H9 (cell line): ENCODE data around the gene TDRKH. TPM values are rescaled to one million over a fixed set of nuclear protein-coding genes. Genes with fewer than 3 reads are reported as not detected.

Experiments
- DNase-seq: peaks from one replicate; pipeline ENCODE4 v3.0.0-alpha.2; 2017
- H2AFZ ChIP-seq: one replicate; pipeline ENCODE4 v1.6.1; 2013; ENCODE audit warnings: mild to moderate bottlenecking, low read length, control low read depth, moderate library complexity
- H2AK5ac ChIP-seq: 2 replicates; pipeline ENCODE4 v1.6.1; 2013; ENCODE audit warnings: low read length, control low read depth, mixed read lengths; ENCODE audit not compliant: insufficient read length
- H2BK120ac ChIP-seq: one replicate; pipeline ENCODE4 v1.6.1; 2013; ENCODE audit warnings: low read depth, mild to moderate bottlenecking, low read length, control low read depth, inconsistent platforms; ENCODE audit not compliant: poor library complexity, severe bottlenecking
- H2BK12ac ChIP-seq: 2 replicates; pipeline ENCODE4 v1.6.1; 2013; ENCODE audit warnings: low read length, control low read depth, mixed read lengths, low read depth; ENCODE audit not compliant: insufficient read length
- H2BK15ac ChIP-seq: 2 replicates; pipeline ENCODE4 v1.6.1; 2013; ENCODE audit warnings: low read depth, low read length, control low read depth
- H2BK20ac ChIP-seq: one replicate; pipeline ENCODE4 v1.6.1; 2013; ENCODE audit warnings: low read depth, mild to moderate bottlenecking, low read length, control low read depth, inconsistent platforms; ENCODE audit not compliant: poor library complexity, severe bottlenecking
- H2BK5ac ChIP-seq: 2 replicates; pipeline ENCODE4 v1.6.1; 2013; ENCODE audit warnings: low read length, control low read depth, mixed read lengths; ENCODE audit not compliant: insufficient read length
- H3K14ac ChIP-seq: 2 replicates; pipeline ENCODE4 v1.6.1; 2013; ENCODE audit warnings: low read length, control low read depth; ENCODE audit not compliant: insufficient read depth
- H3K18ac ChIP-seq: 2 replicates; pipeline ENCODE4 v1.6.1; 2013; ENCODE audit warnings: low read depth, mild to moderate bottlenecking, mixed read lengths, low read length, control low read depth; ENCODE audit not compliant: insufficient read length
- H3K23ac ChIP-seq: 2 replicates; pipeline ENCODE4 v1.6.1; 2013; ENCODE audit warnings: low read length, control low read depth, mixed read lengths, low read depth; ENCODE audit not compliant: insufficient read length
- H3K23me2 ChIP-seq: 2 replicates; pipeline ENCODE4 v1.6.1; 2013; ENCODE audit warnings: low read depth, mild to moderate bottlenecking, mixed read lengths, low read length, control low read depth; ENCODE audit not compliant: insufficient read length, poor library complexity, severe bottlenecking
- H3K27ac ChIP-seq: 2 replicates; pipeline ENCODE4 v1.5.1; 2013; ENCODE audit warnings: low read length, control low read depth, mixed read lengths, low read depth; ENCODE audit not compliant: insufficient read length
- H3K27me3 ChIP-seq: 2 replicates; pipeline ENCODE4 v1.6.1; 2013; ENCODE audit warnings: low read length, control low read depth, inconsistent platforms; ENCODE audit not compliant: insufficient read depth
- H3K4ac ChIP-seq: 2 replicates; pipeline ENCODE4 v1.6.1; 2013; ENCODE audit warnings: low read depth, mild to moderate bottlenecking, control low read depth, inconsistent platforms, low read length, moderate library complexity
- H3K4me1 ChIP-seq: 2 replicates; pipeline ENCODE4 v1.6.1; 2013; ENCODE audit warnings: low read length, control low read depth, inconsistent platforms; ENCODE audit not compliant: insufficient read depth
- H3K4me2 ChIP-seq: 2 replicates; pipeline ENCODE4 v1.6.1; 2013; ENCODE audit warnings: low read length, control low read depth, mixed read lengths; ENCODE audit not compliant: insufficient read length, insufficient read depth
- H3K56ac ChIP-seq: 2 replicates; pipeline ENCODE4 v1.6.1; 2013; ENCODE audit warnings: low read depth, mild to moderate bottlenecking, mixed read lengths, low read length, control low read depth; ENCODE audit not compliant: insufficient read length
- H3K79me1 ChIP-seq: 2 replicates; pipeline ENCODE4 v1.6.1; 2013; ENCODE audit warnings: low read depth, mild to moderate bottlenecking, moderate library complexity, low read length, control low read depth, inconsistent platforms; ENCODE audit not compliant: insufficient read depth, poor library complexity, severe bottlenecking
- H3K79me2 ChIP-seq: 2 replicates; pipeline ENCODE4 v1.6.1; 2013; ENCODE audit warnings: low read length, control low read depth, inconsistent platforms; ENCODE audit not compliant: insufficient read depth
- H3K9ac ChIP-seq: 2 replicates; pipeline ENCODE4 v1.6.1; 2013; ENCODE audit warnings: low read length, control low read depth, mixed read lengths; ENCODE audit not compliant: insufficient read length; ENCODE audit errors: extremely low read depth
- H3K9me3 ChIP-seq: one replicate; pipeline ENCODE4 v1.6.1; 2013; ENCODE audit warnings: low read depth, low read length, inconsistent platforms; ENCODE audit not compliant: control insufficient read depth
- H3T11ph ChIP-seq: one replicate; pipeline ENCODE4 v1.6.1; 2013; ENCODE audit warnings: mild to moderate bottlenecking, low read length, control low read depth, inconsistent platforms
- H4K20me1 ChIP-seq: one replicate; pipeline ENCODE4 v1.6.1; 2013; ENCODE audit not compliant: control insufficient read depth, insufficient read length, insufficient read depth
- H4K5ac ChIP-seq: 2 replicates; pipeline ENCODE4 v1.6.1; 2013; ENCODE audit warnings: low read depth, mild to moderate bottlenecking, mixed read lengths, low read length, control low read depth; ENCODE audit not compliant: insufficient read length
- H4K8ac ChIP-seq: replicated peaks from 2 replicates; pipeline ENCODE4 v1.6.1; 2013; ENCODE audit warnings: low read length, control low read depth, mixed read lengths, low read depth; ENCODE audit not compliant: insufficient read length
- H4K91ac ChIP-seq: 2 replicates; pipeline ENCODE4 v1.6.1; 2013; ENCODE audit warnings: low read depth, mild to moderate bottlenecking, moderate library complexity, mixed read lengths, low read length, control low read depth; ENCODE audit not compliant: insufficient read length
- H3K27ac Mint-ChIP-seq, 3 experiments: 2 replicates in 2 of 3; 3 replicates in 1 of 3; pipeline ENCODE4 v1.8.0; 2020 to 2021; ENCODE audit warnings: mixed read lengths in 3 of 3, mild to moderate bottlenecking in 1 of 3, moderate library complexity in 1 of 3
- H3K27me3 Mint-ChIP-seq: 2 replicates; pipeline ENCODE4 v1.8.0; 2021; ENCODE audit warnings: low read depth, mild to moderate bottlenecking, moderate library complexity, mixed read lengths
- H3K36me3 Mint-ChIP-seq, 3 experiments: 2 replicates in 2 of 3; 3 replicates in 1 of 3; pipeline ENCODE4 v1.8.0; 2020 to 2021; ENCODE audit warnings: low read depth in 3 of 3, mixed read lengths in 3 of 3; ENCODE audit not compliant: insufficient read depth in 1 of 3
- H3K4me1 Mint-ChIP-seq, 2 experiments: 2 replicates each; pipeline ENCODE4 v1.8.0; 2020; ENCODE audit warnings: mixed read lengths in 2 of 2
- H3K4me3 Mint-ChIP-seq, 2 experiments: 2 replicates in 1 of 2; 3 replicates in 1 of 2; pipeline ENCODE4 v1.8.0; 2020 to 2021; ENCODE audit warnings: mild to moderate bottlenecking in 2 of 2, mixed read lengths in 2 of 2, moderate library complexity in 1 of 2
- H3K9me3 Mint-ChIP-seq, 2 experiments: 2 replicates in 1 of 2; 3 replicates in 1 of 2; pipeline ENCODE4 v1.8.0; 2020; ENCODE audit warnings: mild to moderate bottlenecking in 2 of 2, mixed read lengths in 2 of 2, moderate library complexity in 1 of 2
- CTCF ChIP-seq: fragments of 200-600 bp; sonication (generic); conservative IDR thresholded peaks from 3 replicates; pipeline ENCODE4 v1.8.0; 2021; ENCODE audit warnings: antibody characterized with exemption, mild to moderate bottlenecking
- WGBS: extraction: QIAGEN DNeasy Blood & Tissue Kit; methylation state at CpG from one replicate; pipeline ENCODE4 v1.1.7; 2013; ENCODE audit warnings: missing lambda C conversion rate, low lambda C conversion rate, mixed read lengths; ENCODE audit not compliant: insufficient read length; ENCODE audit errors: extremely low coverage; 5-methylcytosine and 5-hydroxymethylcytosine counted together
- total RNA-seq: library from RNA; stranded (reverse); gene quantifications from 2 replicates; pipeline ENCODE4 v1.2.1, GENCODE V29; 2021

Gene TDRKH
- total RNA-seq, 1 experiment from 2014 or later: 24.0 TPM

DNA sequence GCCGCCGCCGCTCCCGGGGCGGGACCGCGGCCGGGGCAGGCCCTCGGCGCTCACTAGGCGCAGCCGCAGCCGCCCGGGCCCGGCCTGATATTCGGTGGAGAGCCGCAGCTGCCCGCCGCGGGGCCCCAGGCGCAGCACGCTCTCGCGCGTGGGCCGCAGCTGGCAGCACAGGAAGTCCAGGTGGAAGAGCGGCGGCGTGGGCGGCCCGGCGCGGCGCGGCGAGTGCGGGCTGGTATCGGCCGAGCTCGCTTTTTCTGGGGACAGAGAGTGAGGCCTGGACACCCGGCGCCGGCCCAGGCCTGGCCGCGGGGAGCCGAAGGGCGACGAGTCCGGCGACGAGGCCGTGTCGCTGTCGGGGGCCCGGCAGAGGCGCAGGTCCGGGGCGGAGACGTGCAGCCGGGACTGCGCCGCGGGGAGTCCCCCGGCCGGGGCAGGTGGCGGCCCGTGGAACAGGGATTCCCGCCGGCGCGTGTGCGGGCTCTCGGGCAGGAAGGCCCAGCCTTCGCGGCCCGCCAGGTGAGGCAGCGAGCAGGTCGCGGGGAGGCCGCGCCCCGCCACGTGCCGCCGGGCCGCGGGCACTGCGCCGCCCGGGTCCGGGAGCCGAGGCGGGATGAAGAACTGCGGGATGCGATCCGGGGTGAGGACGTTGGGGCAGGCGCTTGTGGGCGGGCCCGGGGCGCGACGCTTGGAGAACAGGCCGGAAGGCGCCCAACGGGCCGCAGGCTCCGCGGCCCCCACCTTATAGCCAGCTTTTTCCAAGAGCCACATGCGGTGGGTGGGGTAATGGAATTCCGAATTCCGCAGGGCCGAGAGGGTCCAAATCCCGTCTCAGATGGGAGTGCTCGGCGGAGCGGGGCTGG lies 48.2 kb upstream of the TDRKH start:
- Histone ChIP-seq H2BK15ac (no peak overlapping the region), H3K27me3 (peaks cover 9% of the 10 kb centered on the region; the same call in 1 of the 2 replicates), H2AFZ (no peak overlapping the region), H2BK120ac (no peak overlapping the region), H4K91ac (no peak overlapping the region), H2BK20ac (no peak overlapping the region), H3K56ac (no peak overlapping the region), H3K79me2 (no peaks in the 10 kb centered on the region), H2AK5ac (no peak overlapping the region), H3T11ph (no peak overlapping the region), H3K23me2 (peaks cover 30% of the 10 kb centered on the region), H3K4ac (no peak overlapping the region), H3K4me2 (peak overlapping the region; percentile 43), H2BK12ac (no peak overlapping the region), H3K9me3 (no peaks in the 10 kb centered on the region), H2BK5ac (no peak overlapping the region), H3K79me1 (no peaks in the 10 kb centered on the region), H3K23ac (no peak overlapping the region), H4K8ac (no peak overlapping the region), H3K18ac (peak overlapping the region; percentile 14), H3K4me1 (peaks cover 2% of the 10 kb centered on the region; the same call in 1 of the 2 replicates), H3K14ac (peak overlapping the region; percentile 73), H4K20me1 (no peaks in the 10 kb centered on the region), H3K27ac (no peak overlapping the region), H3K9ac (no peak overlapping the region), H4K5ac (no peak overlapping the region)
- DNase-seq: no peak
- Mint-ChIP-seq H3K36me3 (peaks cover 0 to 2% (median 0%) of the 10 kb centered on the region in 3 experiments; a peak in 2 of 7 replicates), H3K4me1 (peaks cover 24 to 28% of the 10 kb centered on the region in 2 experiments), H3K27me3 (peaks cover 39% of the 10 kb centered on the region), H3K27ac (no peak overlapping the region), H3K4me3 (peak overlapping the region; percentile 76 to 86), H3K9me3 (no peaks in the 10 kb centered on the region; a peak in 1 of 5 replicates)
- no CpG with 5 or more reads among the region's 117 CpGs for WGBS
- no peak for TF ChIP-seq CTCF
